GM21526 (cell line): Measurements from ENCODE around the gene RER1.

Experiments
- ATAC-seq: cut with Tn5 transposase; IDR thresholded peaks from one replicate; pipeline ENCODE4 v1.9.1; 2021; ENCODE audit warnings: moderate library complexity; ENCODE audit not compliant: unreplicated experiment, low FRiP score

Gene RER1

GRCh38 chr1:2375246-2375922 lies 16.3 kb upstream of the RER1 start:
- no peak for ATAC-seq

DNA sequence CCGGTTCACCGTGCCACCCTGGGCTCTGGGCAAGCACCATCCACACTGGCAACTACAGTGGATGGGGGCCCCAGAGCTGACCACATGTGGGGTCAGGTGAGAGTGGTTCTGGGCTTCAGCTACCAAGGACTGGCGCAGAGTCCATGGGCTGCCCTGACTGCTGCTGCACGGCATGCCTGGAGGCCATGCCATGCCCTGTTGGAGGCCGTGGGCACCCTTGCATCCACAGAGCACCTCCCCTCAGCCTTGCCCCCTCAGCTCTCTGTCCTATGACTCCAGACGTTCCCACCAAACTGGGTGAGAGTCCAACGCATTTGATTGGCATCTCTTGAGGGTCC lies 15.7 kb upstream of the RER1 start:
- ATAC-seq = no peak

DNA sequence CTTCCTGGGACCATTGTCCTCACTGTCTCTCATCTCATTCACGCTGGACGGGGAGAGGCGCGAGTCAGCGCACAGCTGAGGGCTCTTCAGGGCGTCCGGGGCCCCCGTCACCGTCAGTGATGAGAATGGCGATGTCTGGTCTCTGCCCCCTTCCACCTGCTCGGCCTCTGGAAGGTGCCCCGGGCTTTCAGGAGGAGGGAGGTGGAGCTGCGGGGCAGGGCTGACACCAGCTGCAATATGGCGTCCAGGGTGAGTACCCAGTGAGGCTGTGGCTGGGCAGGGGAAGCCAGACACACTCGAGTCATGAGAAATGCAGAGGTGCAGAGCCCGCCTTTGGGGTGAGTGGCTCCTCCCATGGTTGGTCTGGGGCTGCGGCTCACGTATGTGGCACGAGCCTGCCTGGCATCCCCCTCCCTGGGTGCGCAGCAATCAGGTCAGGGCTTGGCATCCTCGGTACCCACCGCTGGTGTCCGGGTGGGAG lies 15.3 kb upstream of the RER1 start:
- ATAC-seq = no peak

- no peak for ATAC-seq
Observed at GRCh38 chr1:2376931-2377672, 14.5 kb upstream of the RER1 start.

DNA sequence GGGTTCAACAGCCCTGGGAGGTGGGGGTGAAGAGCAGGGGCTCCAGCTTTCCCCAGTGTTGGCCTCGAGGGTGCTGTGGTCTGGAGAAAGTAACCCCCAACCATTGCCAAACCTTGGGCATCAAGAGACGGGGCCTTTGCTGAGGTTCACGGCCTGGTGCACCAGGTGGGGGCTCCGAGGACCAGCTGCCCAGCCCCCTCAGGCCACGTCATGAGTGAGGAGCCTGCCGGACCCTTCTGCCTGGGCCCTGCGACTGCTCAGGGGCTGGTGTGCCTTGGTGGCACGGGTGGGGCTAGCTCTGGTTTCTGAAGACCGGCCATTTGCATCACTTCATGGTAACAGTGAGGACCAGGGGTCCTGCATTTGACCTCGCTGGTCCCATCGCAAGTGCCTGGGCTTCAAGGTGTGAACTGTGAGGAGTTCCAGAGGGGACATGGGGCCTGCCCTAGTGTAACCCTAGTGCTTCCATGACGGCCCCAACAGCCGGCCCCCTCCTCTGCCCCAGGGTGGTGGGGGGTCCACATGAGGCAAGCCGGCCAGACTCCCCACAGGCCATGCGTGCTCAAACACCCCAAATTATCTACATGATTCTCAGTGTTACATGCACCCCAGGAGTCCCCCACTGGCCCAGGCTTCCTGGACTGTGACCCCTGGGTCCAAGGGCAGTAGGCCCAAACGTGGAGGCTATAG lies 13.7 kb upstream of the RER1 start:
- ATAC-seq = no peak

DNA sequence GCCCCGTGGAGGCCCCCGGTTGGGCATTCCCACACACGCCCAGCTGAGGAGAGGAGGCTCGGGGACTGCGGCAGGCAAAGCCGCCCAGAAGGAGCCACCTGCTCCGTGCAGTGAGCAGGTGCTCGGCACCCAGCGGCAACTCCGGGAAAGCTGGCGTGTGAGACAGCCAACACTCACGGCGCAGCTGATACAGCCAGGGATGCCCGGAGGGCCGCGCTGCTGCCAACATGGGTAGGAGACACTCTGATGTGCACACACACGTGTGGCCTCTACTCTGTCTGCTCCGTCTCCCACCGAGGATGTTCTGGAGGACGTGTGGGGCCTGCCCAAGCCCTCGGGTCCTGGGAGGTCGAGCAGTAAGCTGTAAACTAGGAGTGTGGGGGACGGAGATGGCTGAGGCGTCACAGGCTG lies 13.2 kb upstream of the RER1 start:
- ATAC-seq = no peak

- ATAC-seq = no peak
Observed at GRCh38 chr1:2378956-2379732, 12.5 kb upstream of the RER1 start.

GRCh38 chr1:2379733-2380404 lies 11.8 kb upstream of the RER1 start:
- ATAC-seq = no peak

DNA sequence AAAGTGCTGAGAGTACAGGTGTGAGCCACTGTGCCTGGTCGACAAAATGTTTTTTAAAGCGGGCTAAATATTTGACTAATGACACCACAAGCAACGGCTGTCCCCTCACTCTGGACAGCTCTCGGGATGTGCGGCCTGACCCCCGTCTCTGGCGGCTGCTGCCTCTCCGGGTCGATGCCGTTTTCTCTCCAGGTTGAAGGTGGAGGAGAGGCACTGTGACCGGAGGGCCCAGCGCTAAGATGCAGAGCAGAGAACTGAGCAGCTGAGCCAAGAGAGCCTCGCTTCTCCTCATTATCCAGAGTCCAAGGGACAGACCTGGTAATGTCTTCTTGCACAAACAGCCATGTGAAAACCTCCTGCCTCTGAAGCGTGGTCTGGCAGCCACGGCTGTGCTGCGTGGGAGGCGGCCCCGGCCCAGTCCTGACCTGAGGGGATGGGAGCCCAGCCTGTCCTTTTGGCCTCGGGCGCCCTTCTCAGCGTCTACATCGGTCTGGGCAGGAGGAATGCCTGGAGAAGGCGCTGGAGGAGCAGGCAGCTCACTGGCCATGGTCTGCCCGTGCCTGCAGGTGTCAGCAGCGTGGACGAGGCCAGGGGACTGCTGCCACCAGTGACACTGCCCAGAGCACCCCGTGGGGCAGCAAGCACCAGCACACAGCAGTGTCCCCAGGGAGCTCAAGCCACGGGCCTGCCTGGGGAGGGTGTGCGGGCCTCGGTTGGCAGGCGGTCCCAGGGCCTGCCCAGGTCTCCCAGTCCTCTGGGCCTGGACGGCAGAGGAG lies 10.6 kb upstream of the RER1 start:
- no peak for ATAC-seq

GRCh38 chr1:2381741-2382620 lies 9.7 kb upstream of the RER1 start:
- ATAC-seq = no peak

DNA sequence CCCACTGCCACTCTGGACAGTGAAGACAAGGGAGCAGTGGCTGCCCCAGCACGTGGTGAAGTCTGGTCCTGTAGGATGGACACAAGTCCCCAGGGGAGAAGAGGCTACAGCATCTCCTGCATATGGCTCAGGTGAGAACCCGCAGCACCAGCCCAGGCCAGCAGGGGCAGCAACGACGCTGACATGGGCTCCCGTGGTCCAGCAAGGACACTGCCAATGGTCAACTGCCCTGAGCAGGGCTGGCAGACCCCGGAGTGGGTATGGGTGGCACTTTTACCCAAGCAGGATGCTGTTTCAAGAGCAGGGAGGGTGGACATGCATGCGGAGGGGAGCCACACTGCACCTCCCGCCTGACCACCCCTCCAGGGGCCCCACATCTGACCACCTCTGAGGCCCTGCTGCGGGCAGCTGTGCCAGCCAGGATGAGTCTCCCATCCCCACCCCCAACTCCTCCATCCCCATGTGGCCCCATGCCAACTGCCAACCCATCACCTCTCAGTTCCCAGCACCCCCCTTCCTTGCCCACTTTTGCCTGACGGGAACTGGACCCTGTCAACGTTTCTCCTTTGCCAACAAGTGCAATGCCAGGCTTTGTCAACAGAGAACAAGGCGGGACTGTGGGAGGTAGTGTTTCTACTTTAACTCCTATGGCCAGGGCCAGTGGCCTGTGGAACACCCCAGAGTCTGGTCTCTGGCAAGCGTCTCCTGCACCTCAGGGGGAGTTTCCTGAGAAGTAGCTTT lies 8.8 kb upstream of the RER1 start:
- ATAC-seq = no peak

DNA sequence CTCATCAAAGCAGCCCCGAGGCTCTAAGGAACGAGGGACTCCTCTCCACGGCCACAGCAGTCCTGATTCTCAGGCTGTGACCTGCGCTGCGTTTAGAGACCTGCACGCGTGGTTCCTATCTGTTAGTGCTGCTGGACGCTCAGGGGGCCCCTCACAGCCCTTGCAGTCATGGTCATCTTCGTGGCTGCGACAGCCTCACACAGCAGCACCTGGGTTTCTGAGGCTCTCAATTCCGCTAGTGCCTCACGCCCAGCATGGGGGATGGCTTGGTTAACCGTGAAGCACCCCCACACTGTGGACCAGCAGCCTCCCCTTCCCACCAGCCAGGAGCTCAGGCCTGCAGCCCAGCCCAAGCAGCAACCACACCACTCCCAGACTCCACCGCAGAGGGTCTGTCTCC lies 8.1 kb upstream of the RER1 start:
- no peak for ATAC-seq

GRCh38 chr1:2384130-2384860 lies 7.3 kb upstream of the RER1 start:
- no peak for ATAC-seq

DNA sequence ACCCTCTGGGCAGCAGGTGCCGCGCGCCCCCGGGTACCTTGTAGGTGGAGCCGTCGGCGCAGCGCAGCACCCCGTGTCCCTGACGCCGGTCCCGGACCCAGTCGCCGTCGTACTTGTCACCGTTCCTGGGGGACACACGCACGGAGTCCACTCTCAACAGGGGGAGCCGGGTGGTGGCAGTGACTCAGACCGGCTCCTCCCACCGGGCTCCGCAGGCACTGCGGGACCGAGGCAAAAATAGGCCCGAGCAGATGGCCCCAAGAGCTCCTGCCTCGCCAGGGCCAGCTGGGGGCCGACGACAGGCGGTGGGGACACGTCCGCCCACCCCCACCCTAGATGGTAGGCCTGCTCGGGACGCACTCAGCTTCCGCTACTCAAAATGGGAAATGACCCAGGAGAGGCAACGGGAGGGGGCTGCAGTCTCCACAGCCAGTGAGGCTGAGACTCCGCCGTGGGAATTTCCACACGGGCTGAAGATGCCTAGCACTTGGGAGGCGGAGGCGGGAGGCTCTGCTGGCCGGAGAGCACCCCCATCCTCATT lies 6.6 kb upstream of the RER1 start:
- ATAC-seq = no peak

DNA sequence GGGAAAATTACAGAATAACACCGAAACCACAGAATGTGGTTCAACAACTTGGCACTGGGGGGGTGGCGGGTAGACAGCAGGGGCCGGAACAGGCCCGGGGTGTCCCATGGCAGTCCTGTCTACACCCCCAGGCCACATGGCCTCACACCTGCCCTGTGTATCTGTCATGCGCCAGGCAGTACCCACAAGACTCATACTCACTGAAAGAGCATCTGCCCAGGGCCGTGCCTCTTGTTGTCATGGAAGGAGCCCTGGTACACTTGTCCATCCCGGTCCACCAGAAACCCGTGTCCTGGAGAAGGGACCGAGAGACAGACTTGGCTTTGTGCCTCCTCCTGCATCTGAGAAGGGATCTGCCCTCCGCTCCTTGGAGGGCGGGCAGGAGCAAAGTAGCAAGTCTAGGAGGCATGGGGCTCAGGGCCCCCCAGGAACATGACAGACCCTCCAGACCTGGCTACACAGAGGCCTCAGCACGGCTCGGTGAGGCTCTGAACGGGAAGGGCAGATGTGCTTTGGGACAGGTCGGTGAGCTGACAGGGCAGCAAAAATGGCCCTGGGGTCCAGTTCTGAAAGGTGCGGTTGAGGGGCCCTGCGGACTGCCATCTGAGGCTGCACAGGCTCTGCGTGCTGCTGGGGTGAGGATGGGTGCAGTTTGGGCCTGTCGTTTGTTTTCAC lies 5.9 kb upstream of the RER1 start:
- no peak for ATAC-seq
